Upper lobe of left lung (tissue), 6 donors: ENCODE results near the gene LCE1A. TPM values are rescaled to one million over a fixed set of nuclear protein-coding genes. Genes with fewer than 3 reads are reported as not detected.
A peak's percentile ranks its signal among the peaks of the same experiment; 100 is the strongest.

Experiments used
- ATAC-seq, 2 donors: fragments of 200-7000 bp; cut with Tn5 transposase; one replicate each; pipeline ENCODE4 v1.9.1; 2022; ENCODE audit warnings: mild to moderate bottlenecking in 2 of 2, moderate library complexity in 2 of 2; ENCODE audit not compliant: low FRiP score in 2 of 2
- DNase-seq, 2 donors: peaks; one replicate each; pipeline ENCODE4 v3.0.0-alpha.2; 2019 to 2020
- H3K27ac ChIP-seq, 4 donors: fragments of 200-600 bp; sonication (generic); one replicate each; pipeline ENCODE4 v1.5.1; 2016 to 2019
- H3K27me3 ChIP-seq, 4 donors: fragments of 200-600 bp; sonication (generic); one replicate each; pipeline ENCODE4 v1.5.1; 2017 to 2019
- H3K36me3 ChIP-seq, 4 donors: fragments of 200-600 bp; sonication (generic); one replicate each; pipeline ENCODE4 v1.5.1; 2016 to 2019
- H3K4me1 ChIP-seq, 4 donors: fragments of 200-600 bp; sonication (generic); one replicate each; pipeline ENCODE4 v1.5.1; 2018 to 2019
- H3K4me3 ChIP-seq, 4 donors: fragments of 200-600 bp; sonication (generic); one replicate each; pipeline ENCODE4 v1.5.1; 2017 to 2019; ENCODE audit warnings: mild to moderate bottlenecking in 2 of 4, moderate library complexity in 1 of 4
- H3K9me3 ChIP-seq, 4 donors: fragments of 200-600 bp; sonication (generic); one replicate each; pipeline ENCODE4 v1.5.1; 2018 to 2019
- CTCF ChIP-seq, 6 experiments: fragments of 450-650 bp in 4 of 6; fragments of 200-600 bp in 2 of 6; sonication (generic) in 2 of 6; IDR thresholded peaks; one replicate each; pipeline ENCODE4 v1.5.1; 2016 to 2019; ENCODE audit warnings: antibody characterized with exemption in 6 of 6
- EP300 ChIP-seq, 4 donors: sonication (generic); formaldehyde crosslinking; IDR thresholded peaks; one replicate each; pipeline ENCODE4 v1.5.1; 2017; ENCODE audit warnings: antibody characterized with exemption in 4 of 4, control low read depth in 2 of 4
- POLR2A ChIP-seq, 4 donors: fragments of 450-650 bp; IDR thresholded peaks; one replicate each; pipeline ENCODE4 v1.5.1; 2016 to 2017; ENCODE audit warnings: antibody characterized with exemption in 4 of 4, mild to moderate bottlenecking in 2 of 4
- POLR2AphosphoS5 ChIP-seq, 2 donors: sonication (generic); formaldehyde crosslinking; IDR thresholded peaks; one replicate each; pipeline ENCODE4 v1.5.1; 2017; ENCODE audit warnings: antibody characterized with exemption in 2 of 2
- WGBS, 2 donors: methylation state at CpG; one replicate each; pipeline ENCODE4 v1.1.5; 2017 to 2018; 5-methylcytosine and 5-hydroxymethylcytosine counted together
- total RNA-seq, 6 donors: library from RNA; depleted of rRNA in 4 of 6; stranded (reverse); fragments of >200 nt in 4 of 6; gene quantifications; one replicate each; pipeline versions ENCODE4 v1.1.0 to v1.2.1, GENCODE V29; 2016 to 2021
- donor health status: DM: no; HTN: no; CAD: no; lungs with moderate emphysema.
- donor health status: DM: no; HTN: yes; CAD: no; lungs with severe emphysema.

LCE1A gene
- total RNA-seq, 6 donors from 2014 or later: not detected

- no peak within 1 kb of the TSS for H3K27ac ChIP-seq
- no peak for TF ChIP-seq POLR2AphosphoS5 (IDR thresholded peaks at IDR 0.05)
- TF ChIP-seq POLR2A (IDR thresholded peaks at IDR 0.05): no peak
- TF ChIP-seq EP300 (IDR thresholded peaks at IDR 0.05): no peak
- no peak for TF ChIP-seq CTCF (IDR thresholded peaks at IDR 0.05)
- DNase-seq: no peak
- no peaks in the 10 kb centered on the region for H3K9me3 ChIP-seq
- H3K4me1 ChIP-seq: no peaks in the 10 kb centered on the region
- 37 to 40% methylated on average over 1 to 3 of the region's 3 CpGs for WGBS, 2 donors
- no peak for ATAC-seq
- H3K36me3 ChIP-seq: no peaks in the 10 kb centered on the region
- H3K27me3 ChIP-seq: no peaks in the 10 kb centered on the region
- no peak within 1 kb of the TSS for H3K4me3 ChIP-seq
Measured at GRCh38 chr1:152796421-152796820, 30.9 kb upstream of the LCE1A start, which contains the start of gene LCE1D. Gene LCE1D (plus strand): TSS chr1:152796721. CDS start chr1:152797795, 1,074 bp downstream.

GRCh38 chr1:152801333-152801732, 25.9 kb upstream of the LCE1A start:
- Histone ChIP-seq H3K9me3 (no peaks in the 10 kb centered on the region), H3K4me1 (no peaks in the 10 kb centered on the region), H3K4me3 (no peak overlapping the region), H3K36me3 (no peaks in the 10 kb centered on the region), H3K27ac (no peak overlapping the region), H3K27me3 (no peaks in the 10 kb centered on the region)
- ATAC-seq (no peak), DNase-seq (no peak)
- TF ChIP-seq POLR2AphosphoS5 (IDR thresholded peaks at IDR 0.05) (no peak), POLR2A (IDR thresholded peaks at IDR 0.05) (no peak), EP300 (IDR thresholded peaks at IDR 0.05) (no peak), CTCF (IDR thresholded peaks at IDR 0.05) (no peak)
- 33 to 75% methylated on average over 1 of the region's 1 CpG for WGBS, 2 donors

GRCh38 chr1:152806576-152806975, 20.7 kb upstream of the LCE1A start, which contains the start of gene LCE1C:
Gene LCE1C (minus strand): TSS chr1:152806651. CDS start chr1:152805478, 1,173 bp downstream.
- Histone ChIP-seq H3K36me3 (no peaks in the 10 kb centered on the region), H3K4me3 (no peak within 1 kb of the TSS), H3K4me1 (no peaks in the 10 kb centered on the region), H3K9me3 (peaks cover 0 to 3% (median 0%) of the 10 kb centered on the region in 4 donors), H3K27me3 (no peaks in the 10 kb centered on the region), H3K27ac (no peak within 1 kb of the TSS)
- TF ChIP-seq CTCF (IDR thresholded peaks at IDR 0.05): no peak
- no peak for TF ChIP-seq EP300 (IDR thresholded peaks at IDR 0.05)
- TF ChIP-seq POLR2A (IDR thresholded peaks at IDR 0.05): no peak
- TF ChIP-seq POLR2AphosphoS5 (IDR thresholded peaks at IDR 0.05): no peak
- WGBS, 2 donors: 26 to 67% methylated on average over 3 of the region's 3 CpGs
- DNase-seq (no peak), ATAC-seq (peak in 1 of 2 donors; percentile 15)

GRCh38 chr1:152811050-152811449, 16.2 kb upstream of the LCE1A start:
- H3K9me3 ChIP-seq: peaks cover 0 to 3% (median 0%) of the 10 kb centered on the region in 4 donors
- TF ChIP-seq POLR2AphosphoS5 (IDR thresholded peaks at IDR 0.05) (no peak), CTCF (IDR thresholded peaks at IDR 0.05) (no peak), POLR2A (IDR thresholded peaks at IDR 0.05) (no peak), EP300 (IDR thresholded peaks at IDR 0.05) (no peak)
- H3K36me3 ChIP-seq: no peaks in the 10 kb centered on the region
- DNase-seq (no peak), ATAC-seq (no peak)
- no peaks in the 10 kb centered on the region for H3K4me1 ChIP-seq
- no peak overlapping the region for H3K27ac ChIP-seq
- H3K4me3 ChIP-seq: no peak overlapping the region
- WGBS, 2 donors: 76 to 78% methylated on average over 2 of the region's 2 CpGs
- H3K27me3 ChIP-seq: no peaks in the 10 kb centered on the region

GRCh38 chr1:152811671-152812070, 15.6 kb upstream of the LCE1A start, which contains the start of gene LCE1B:
Gene LCE1B (plus strand): TSS chr1:152811971. CDS start chr1:152812447, 476 bp downstream.
- no peak for TF ChIP-seq EP300 (IDR thresholded peaks at IDR 0.05)
- TF ChIP-seq CTCF (IDR thresholded peaks at IDR 0.05): no peak
- TF ChIP-seq POLR2AphosphoS5 (IDR thresholded peaks at IDR 0.05): no peak
- no peak for TF ChIP-seq POLR2A (IDR thresholded peaks at IDR 0.05)
- H3K27me3 ChIP-seq: no peaks in the 10 kb centered on the region
- no peak for DNase-seq
- H3K4me1 ChIP-seq: no peaks in the 10 kb centered on the region
- WGBS, 2 donors: 82 to 83% methylated on average over 2 of the region's 2 CpGs
- no peak within 1 kb of the TSS for H3K4me3 ChIP-seq
- peaks cover 0 to 3% (median 0%) of the 10 kb centered on the region in 4 donors for H3K9me3 ChIP-seq
- no peaks in the 10 kb centered on the region for H3K36me3 ChIP-seq
- no peak within 1 kb of the TSS for H3K27ac ChIP-seq
- no peak for ATAC-seq
